Daoy (cell line): ENCODE measurements around the gene PCF11. TPM values are rescaled to one million over a fixed set of nuclear protein-coding genes. Genes with fewer than 3 reads are reported as not detected.

Source experiments
- total RNA-seq: library from RNA; depleted of rRNA; stranded (reverse); fragments of >200 nt; shearing (Covaris generic); gene quantifications from 2 replicates; pipeline ENCODE4 v1.2.3, GENCODE V29; 2014; rRNA removed

PCF11 gene
- total RNA-seq, 1 experiment from 2014 or later = 35.3 TPM

Other genes starting within 250 kb of the PCF11 start
- 10.3 and 11.9 TPM in 2 replicates for gene RAB30, start 85.2 kb upstream of the PCF11 start, total RNA-seq
- 6.7 and 7.1 TPM in 2 replicates for gene ANKRD42, start 36.6 kb downstream of the PCF11 start, total RNA-seq
- gene CCDC90B, start 129.2 kb downstream of the PCF11 start, total RNA-seq = 52.5 and 61.8 TPM in 2 replicates